Endothelial cell of umbilical vein (primary cell): Measurements from ENCODE around the gene SSTR5. TPM values are rescaled to one million over a fixed set of nuclear protein-coding genes. Genes with fewer than 3 reads are reported as not detected.

Source experiments
- BruUV-seq: library from RNA; stranded (reverse); fragments of 400-500 nt; replicated peaks from 2 replicates; lab custom pipeline; 2021; lab: Mats Ljungman, UMichigan
- CTCF ChIA-PET: fragments of 300-600, 350-600 bp; sonication (Branson Sonifier 250); formaldehyde crosslinking; loops from one replicate; lab custom pipeline; 2021; ENCODE audit warnings: antibody characterized with exemption, inconsistent platforms; lab: Charles Lee
- POLR2A ChIA-PET: fragments of 300-600, 350-600 bp; sonication (Branson Sonifier 250); formaldehyde crosslinking; loops from one replicate; lab custom pipeline; 2021; ENCODE audit warnings: antibody characterized with exemption, inconsistent platforms; lab: Charles Lee
- DNase-seq: peaks from one replicate; pipeline ENCODE4 v3.0.0-alpha.2; 2011; ENCODE audit warnings: low read depth, low spot score
- FAIRE-seq: peaks from 2 replicates; lab custom pipeline; 2011; peaks lifted over from hg19 to GRCh38; lab: Jason Lieb, UNC
- H2AFZ ChIP-seq: 2 replicates; pipeline ENCODE4 v1.6.0; 2012; ENCODE audit warnings: low read depth, low read length, control low read depth, inconsistent platforms
- H3K27ac ChIP-seq: 2 replicates; pipeline ENCODE4 v1.5.1; 2011; ENCODE audit warnings: low read depth, mild to moderate bottlenecking, control low read depth, low read length, moderate library complexity; ENCODE audit not compliant: insufficient read depth
- H3K27me3 ChIP-seq, 2 experiments: 2 replicates each; pipeline versions ENCODE4 v1.6.0 to v1.6.1; 2011; ENCODE audit warnings: low read length in 2 of 2, mixed read lengths in 1 of 2; ENCODE audit not compliant: control insufficient read depth in 2 of 2, insufficient read depth in 2 of 2
- H3K36me3 ChIP-seq, 2 experiments: 2 replicates in 1 of 2; 3 replicates in 1 of 2; pipeline ENCODE4 v1.5.1; 2011; ENCODE audit warnings: low read length in 2 of 2, mild to moderate bottlenecking in 1 of 2, moderate library complexity in 1 of 2; ENCODE audit not compliant: control insufficient read depth in 2 of 2, insufficient read depth in 2 of 2; ENCODE audit errors: extremely low read depth in 1 of 2
- H3K4me1 ChIP-seq: 3 replicates; pipeline ENCODE4 v1.5.1; 2011; ENCODE audit warnings: mild to moderate bottlenecking, low read length; ENCODE audit not compliant: control insufficient read depth, insufficient read depth; ENCODE audit errors: extremely low read depth
- H3K4me2 ChIP-seq: 2 replicates; pipeline ENCODE4 v1.6.1; 2011; ENCODE audit warnings: low read length, control low read depth, mixed read lengths; ENCODE audit not compliant: insufficient read depth
- H3K4me3 ChIP-seq, 3 experiments: fragments of 200-600 bp in 1 of 3; sonication (generic), shearing (Covaris generic) in 1 of 3; replicated peaks in 1 of 3; 2 replicates each; pipeline ENCODE4 v1.5.1; 2011 to 2016; ENCODE audit warnings: control low read depth in 3 of 3, low read length in 3 of 3, mild to moderate bottlenecking in 2 of 3, inconsistent platforms in 1 of 3, low read depth in 1 of 3, moderate library complexity in 1 of 3; ENCODE audit not compliant: insufficient read depth in 1 of 3
- H3K79me2 ChIP-seq: 2 replicates; pipeline ENCODE4 v1.6.0; 2012; ENCODE audit warnings: low read length, inconsistent platforms; ENCODE audit not compliant: control insufficient read depth, insufficient read depth
- H3K9ac ChIP-seq: replicated peaks from 2 replicates; pipeline ENCODE3; 2011; ENCODE audit warnings: low read length, control low read depth; ENCODE audit not compliant: insufficient read depth; ENCODE audit errors: extremely low read depth
- H3K9me1 ChIP-seq: replicated peaks from 3 replicates; pipeline ENCODE4 v1.6.0; 2011; ENCODE audit warnings: mild to moderate bottlenecking, low read length; ENCODE audit not compliant: control insufficient read depth, insufficient read depth; ENCODE audit errors: extremely low read depth
- H3K9me3 ChIP-seq: replicated peaks from 2 replicates; pipeline ENCODE4 v1.5.1; 2012; ENCODE audit warnings: low read length, inconsistent platforms; ENCODE audit not compliant: control insufficient read depth, insufficient read depth
- H4K20me1 ChIP-seq: replicated peaks from 2 replicates; pipeline ENCODE3; 2011; ENCODE audit warnings: mild to moderate bottlenecking, low read length; ENCODE audit not compliant: control insufficient read depth, insufficient read depth; ENCODE audit errors: extremely low read depth
- EZH2 ChIP-seq: IDR thresholded peaks from 2 replicates; pipeline ENCODE4 v1.6.1; 2012; ENCODE audit warnings: borderline replicate concordance, low read depth, mild to moderate bottlenecking, moderate library complexity, low read length, inconsistent platforms; ENCODE audit not compliant: severe bottlenecking
- POLR2A ChIP-seq: IDR thresholded peaks from 2 replicates; pipeline ENCODE4 v1.6.1; 2012; ENCODE audit warnings: low read depth, mild to moderate bottlenecking, control low read depth, low read length
- dilution Hi-C: fragments of 300-500 bp; cut with MboI; formaldehyde crosslinking; loops from one replicate; pipeline ENCODE4 v1.15.0; 2019; ENCODE audit warnings: low sequenced_read_pairs; ENCODE audit not compliant: extremely low pct_ligation_motif_present
- intact Hi-C: fragments of 100-400 bp; cut with micrococcal nuclease; formaldehyde crosslinking; loops from one replicate; pipeline ENCODE4 v1.10.0; 2022
- polyA plus RNA-seq, 4 experiments: library from polyadenylated mRNA; depleted of rRNA in 3 of 4; stranded (reverse) in 3 of 4; unstranded in 1 of 4; fragments of >200 nt; gene quantifications; 2 replicates each; pipeline versions ENCODE4 v1.2.1 to v1.2.3, GENCODE V29; 2011 to 2012; ENCODE audit warnings: missing spikeins in 1 of 4
- total RNA-seq: library from RNA; stranded (reverse); gene quantifications from 2 replicates; pipeline ENCODE4 v1.2.3, GENCODE V29; 2021

Gene SSTR5
- total and polyA plus RNA-seq, 2 donors (not counting 3 experiments of a cell fraction or from before 2014, with no cell fraction given) = 0.24 to 0.52 TPM

GRCh38 chr16:1036166-1036565, 36.4 kb upstream of the SSTR5 start:
- FAIRE-seq (no peak), DNase-seq (no peak)
- no peak overlapping the region for H3K27ac ChIP-seq
- no peaks in the 10 kb centered on the region for H3K79me2 ChIP-seq
- CTCF ChIA-PET = no interaction called here
- POLR2A ChIA-PET = no interaction called here
- no peaks in the 10 kb centered on the region for H3K4me1 ChIP-seq
- H3K9ac ChIP-seq = no peak overlapping the region
- H3K9me1 ChIP-seq = no peaks in the 10 kb centered on the region
- no peaks in the 10 kb centered on the region for H3K27me3 ChIP-seq
- TF ChIP-seq POLR2A = no peak
- no peaks in the 10 kb centered on the region for H3K9me3 ChIP-seq
- dilution Hi-C loops (no loop called here), intact Hi-C loops (no loop called here)
- H4K20me1 ChIP-seq = no peaks in the 10 kb centered on the region
- H3K4me3 ChIP-seq = no peak overlapping the region
- H3K4me2 ChIP-seq = no peak overlapping the region
- no peak overlapping the region for H2AFZ ChIP-seq
- H3K36me3 ChIP-seq = no peaks in the 10 kb centered on the region
- BruUV-seq = no TSS peak

GRCh38 chr16:1036726-1037393, 35.7 kb upstream of the SSTR5 start:
- no peak for FAIRE-seq
- ChIA-PET POLR2A (no interaction called here), CTCF (no interaction called here)
- DNase-seq = no peak
- Histone ChIP-seq H4K20me1 (no peaks in the 10 kb centered on the region), H3K27me3 (no peaks in the 10 kb centered on the region), H3K4me1 (no peaks in the 10 kb centered on the region), H3K9me1 (no peaks in the 10 kb centered on the region), H2AFZ (no peak overlapping the region), H3K79me2 (no peaks in the 10 kb centered on the region), H3K4me2 (no peak overlapping the region), H3K36me3 (no peaks in the 10 kb centered on the region), H3K9me3 (no peaks in the 10 kb centered on the region), H3K4me3 (no peak overlapping the region), H3K9ac (no peak overlapping the region), H3K27ac (no peak overlapping the region)
- dilution Hi-C loops = no loop called here
- BruUV-seq = no TSS peak
- intact Hi-C loops = no loop called here
- TF ChIP-seq EZH2 = no peak
